GM19099 (cell line): Measurements from ENCODE around the gene VWA5B2.

Experiments used
- POLR2A ChIP-seq: IDR thresholded peaks from 3 replicates; pipeline ENCODE4 v1.6.1; 2011; ENCODE audit warnings: low read depth; ENCODE audit not compliant: insufficient read length; ENCODE audit errors: extremely low read depth

Gene VWA5B2

GRCh38 chr3:184275381-184275701, 46.0 kb downstream of the VWA5B2 start:
- no peak for TF ChIP-seq POLR2A

GRCh38 chr3:184275961-184276910, 46.9 kb downstream of the VWA5B2 start, which contains the start of gene ECE2:
Gene ECE2, plus strand, starts transcription at chr3:184276022. Its CDS starts 132 bp downstream, at chr3:184276154.
- no peak for TF ChIP-seq POLR2A

GRCh38 chr3:184277366-184277765, 48.0 kb downstream of the VWA5B2 start:
- no peak for TF ChIP-seq POLR2A

GRCh38 chr3:184282941-184283340, 53.6 kb downstream of the VWA5B2 start:
- no peak for TF ChIP-seq POLR2A

- TF ChIP-seq POLR2A = no peak
These were observed 54.3 kb downstream of the VWA5B2 start for GRCh38 chr3:184283681-184284080.

DNA sequence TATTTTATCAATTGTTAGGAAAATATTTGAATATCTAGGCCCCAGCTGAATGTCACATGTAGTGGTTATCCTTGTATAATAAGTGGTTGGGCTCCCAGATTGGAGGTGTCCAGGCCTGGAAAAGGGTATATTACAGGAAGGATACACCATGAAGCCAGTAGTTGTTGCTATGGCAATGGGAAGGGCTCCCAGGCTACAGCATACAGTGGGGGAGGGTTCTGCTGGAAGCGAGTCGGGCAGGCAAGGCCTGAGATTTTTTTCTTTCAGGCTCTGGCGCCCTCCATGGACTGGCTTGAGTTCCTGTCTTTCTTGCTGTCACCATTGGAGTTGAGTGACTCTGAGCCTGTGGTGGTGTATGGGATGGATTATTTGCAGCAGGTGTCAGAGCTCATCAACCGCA, 55.3 kb downstream of the VWA5B2 start:
- TF ChIP-seq POLR2A = no peak

DNA sequence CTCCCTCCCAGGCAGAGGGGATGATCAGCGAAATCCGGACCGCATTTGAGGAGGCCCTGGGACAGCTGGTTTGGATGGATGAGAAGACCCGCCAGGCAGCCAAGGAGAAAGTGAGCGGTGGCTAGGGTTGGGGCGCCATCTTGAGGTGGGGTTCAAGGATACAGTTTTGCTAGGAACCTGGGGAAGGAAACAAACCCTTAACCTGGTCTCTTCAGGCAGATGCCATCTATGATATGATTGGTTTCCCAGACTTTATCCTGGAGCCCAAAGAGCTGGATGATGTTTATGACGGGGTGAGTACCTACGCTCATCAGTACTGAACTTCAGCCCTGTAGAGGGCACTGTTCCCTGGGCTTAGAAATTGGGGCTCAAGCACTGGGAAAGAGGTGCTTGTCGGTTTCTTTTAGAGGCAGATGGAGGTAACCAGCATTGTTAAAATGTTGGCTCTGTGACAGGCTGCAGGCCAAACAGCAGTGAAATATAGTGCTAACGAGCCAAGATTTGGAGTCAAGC, 60.1 kb downstream of the VWA5B2 start:
- TF ChIP-seq POLR2A = no peak

GRCh38 chr3:184290331-184290730, 60.9 kb downstream of the VWA5B2 start:
- no peak for TF ChIP-seq POLR2A

DNA sequence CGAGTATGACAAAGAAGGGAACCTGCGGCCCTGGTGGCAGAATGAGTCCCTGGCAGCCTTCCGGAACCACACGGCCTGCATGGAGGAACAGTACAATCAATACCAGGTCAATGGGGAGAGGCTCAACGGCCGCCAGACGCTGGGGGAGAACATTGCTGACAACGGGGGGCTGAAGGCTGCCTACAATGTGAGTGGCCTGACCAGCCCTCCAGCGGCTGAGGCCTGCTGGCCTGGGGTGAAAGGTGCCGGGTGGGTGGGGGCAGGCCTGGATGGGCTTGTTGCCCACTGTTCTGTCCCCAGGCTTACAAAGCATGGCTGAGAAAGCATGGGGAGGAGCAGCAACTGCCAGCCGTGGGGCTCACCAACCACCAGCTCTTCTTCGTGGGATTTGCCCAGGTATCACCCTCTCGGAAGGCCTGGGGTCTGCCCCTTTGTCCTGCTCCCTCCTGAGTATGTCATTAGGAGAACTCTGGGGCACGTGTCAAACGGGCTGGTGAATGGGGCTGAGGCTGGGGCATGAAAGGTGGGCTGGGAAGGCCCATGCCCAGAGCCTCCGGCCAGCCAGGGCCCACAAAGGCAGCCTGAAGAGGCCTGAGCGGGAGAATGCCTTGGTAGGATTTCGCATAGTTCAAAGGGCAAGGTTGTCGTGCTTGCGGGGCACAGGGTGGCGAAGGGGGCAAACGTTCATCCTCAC, 61.8 kb downstream of the VWA5B2 start:
- no peak for TF ChIP-seq POLR2A
